ENCODE measurements around the gene RPL39L. TPM values are rescaled to one million over a fixed set of nuclear protein-coding genes. Genes with fewer than 3 reads are reported as not detected.
"Not testable (repeated sequence)": the region's sequence is repeated elsewhere in the genome, so short reads cannot be mapped to it uniquely, and the experiment has no call there.

RPL39L gene
- total RNA-seq, 4 donors from 2014 or later = 5.4 to 8.9 (median 7.4) TPM

DNA sequence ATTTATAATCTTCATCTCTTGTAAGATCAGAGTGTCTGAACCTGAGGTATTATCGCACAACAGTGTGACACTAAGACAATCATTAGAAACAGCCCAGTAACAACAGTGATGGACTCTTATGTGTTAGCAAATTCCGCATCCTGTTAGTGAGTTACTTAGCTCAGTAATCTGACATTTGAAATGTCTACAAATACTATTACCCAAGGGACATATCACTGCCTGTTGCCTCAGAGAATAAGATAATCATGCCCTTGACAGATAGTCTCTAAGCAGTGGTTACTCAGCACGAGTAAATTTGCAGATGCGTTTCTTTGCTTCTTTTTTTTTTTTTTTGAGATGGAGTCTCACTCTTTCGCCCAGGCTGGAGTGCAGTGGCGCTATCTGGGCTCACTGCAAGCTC, 44.6 kb upstream of the RPL39L start:
- WGBS, 2 donors (ENCODE audit: low coverage in 1 of 2) = 73% methylated on average over 6 of the region's 6 CpGs
- no peaks in the 10 kb centered on the region for H3K36me3 ChIP-seq
- H3K9me3 ChIP-seq = no peaks in the 10 kb centered on the region
- ATAC-seq = no peak
- H3K27ac ChIP-seq = no peak overlapping the region
- peaks cover 8 to 33% (median 23%) of the 10 kb centered on the region in 3 donors for H3K4me1 ChIP-seq
- no peak overlapping the region for H3K4me3 ChIP-seq
- TF ChIP-seq, protein P1, sequence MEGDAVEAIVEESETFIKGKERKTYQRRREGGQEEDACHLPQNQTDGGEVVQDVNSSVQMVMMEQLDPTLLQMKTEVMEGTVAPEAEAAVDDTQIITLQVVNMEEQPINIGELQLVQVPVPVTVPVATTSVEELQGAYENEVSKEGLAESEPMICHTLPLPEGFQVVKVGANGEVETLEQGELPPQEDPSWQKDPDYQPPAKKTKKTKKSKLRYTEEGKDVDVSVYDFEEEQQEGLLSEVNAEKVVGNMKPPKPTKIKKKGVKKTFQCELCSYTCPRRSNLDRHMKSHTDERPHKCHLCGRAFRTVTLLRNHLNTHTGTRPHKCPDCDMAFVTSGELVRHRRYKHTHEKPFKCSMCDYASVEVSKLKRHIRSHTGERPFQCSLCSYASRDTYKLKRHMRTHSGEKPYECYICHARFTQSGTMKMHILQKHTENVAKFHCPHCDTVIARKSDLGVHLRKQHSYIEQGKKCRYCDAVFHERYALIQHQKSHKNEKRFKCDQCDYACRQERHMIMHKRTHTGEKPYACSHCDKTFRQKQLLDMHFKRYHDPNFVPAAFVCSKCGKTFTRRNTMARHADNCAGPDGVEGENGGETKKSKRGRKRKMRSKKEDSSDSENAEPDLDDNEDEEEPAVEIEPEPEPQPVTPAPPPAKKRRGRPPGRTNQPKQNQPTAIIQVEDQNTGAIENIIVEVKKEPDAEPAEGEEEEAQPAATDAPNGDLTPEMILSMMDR (IDR thresholded peaks at IDR 0.05) = no peak
- no peak for TF ChIP-seq POLR2A (IDR thresholded peaks at IDR 0.05)
- no peak for TF ChIP-seq POLR2AphosphoS5 (IDR thresholded peaks at IDR 0.05)
- TF ChIP-seq EP300 (IDR thresholded peaks at IDR 0.05) = no peak
- no peaks in the 10 kb centered on the region for H3K27me3 ChIP-seq

DNA sequence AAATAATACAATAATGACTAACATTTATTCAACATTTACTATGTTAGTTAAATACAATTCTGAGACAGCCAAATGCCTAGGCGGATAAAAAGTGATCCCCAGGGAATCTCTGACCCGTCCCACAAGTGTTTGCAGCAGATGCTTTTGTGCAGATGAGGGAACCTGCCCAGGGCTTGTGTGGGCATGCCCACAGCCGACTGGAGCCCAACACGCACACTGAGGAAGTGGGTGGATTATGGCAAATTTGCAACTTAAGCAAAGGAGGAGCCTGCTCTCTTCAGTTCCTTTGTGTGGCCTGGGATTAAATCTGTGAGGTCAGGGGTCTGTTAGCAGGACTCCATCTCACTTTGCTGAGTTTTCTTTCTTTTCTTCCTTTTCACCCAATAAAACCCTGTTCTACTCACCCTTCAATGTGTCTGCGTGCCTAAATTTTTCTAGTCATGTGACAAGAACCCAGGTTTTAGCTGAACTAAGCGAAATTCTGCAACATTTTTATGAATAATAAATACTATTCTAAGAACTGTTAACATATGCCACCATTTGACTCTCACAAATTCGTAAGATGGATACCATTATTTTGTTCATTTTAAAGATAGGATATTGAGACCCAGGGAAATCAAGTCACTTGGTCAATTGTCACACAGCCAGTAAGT, 44.0 kb upstream of the RPL39L start:
- TF ChIP-seq EP300 (IDR thresholded peaks at IDR 0.05) = no peak
- TF ChIP-seq, protein P1 (IDR thresholded peaks at IDR 0.05) = no peak
- no peak for TF ChIP-seq POLR2A (IDR thresholded peaks at IDR 0.05)
- TF ChIP-seq POLR2AphosphoS5 (IDR thresholded peaks at IDR 0.05) = no peak
- 64 to 76% methylated on average over 5 to 7 of the region's 7 CpGs for WGBS, 2 donors (ENCODE audit: low coverage in 1 of 2)
- Histone ChIP-seq H3K9me3 (no peaks in the 10 kb centered on the region), H3K4me3 (no peak overlapping the region), H3K27me3 (no peaks in the 10 kb centered on the region), H3K27ac (no peak overlapping the region), H3K36me3 (no peaks in the 10 kb centered on the region), H3K4me1 (peaks cover 4 to 28% (median 22%) of the 10 kb centered on the region in 3 donors)
- no peak for ATAC-seq

DNA sequence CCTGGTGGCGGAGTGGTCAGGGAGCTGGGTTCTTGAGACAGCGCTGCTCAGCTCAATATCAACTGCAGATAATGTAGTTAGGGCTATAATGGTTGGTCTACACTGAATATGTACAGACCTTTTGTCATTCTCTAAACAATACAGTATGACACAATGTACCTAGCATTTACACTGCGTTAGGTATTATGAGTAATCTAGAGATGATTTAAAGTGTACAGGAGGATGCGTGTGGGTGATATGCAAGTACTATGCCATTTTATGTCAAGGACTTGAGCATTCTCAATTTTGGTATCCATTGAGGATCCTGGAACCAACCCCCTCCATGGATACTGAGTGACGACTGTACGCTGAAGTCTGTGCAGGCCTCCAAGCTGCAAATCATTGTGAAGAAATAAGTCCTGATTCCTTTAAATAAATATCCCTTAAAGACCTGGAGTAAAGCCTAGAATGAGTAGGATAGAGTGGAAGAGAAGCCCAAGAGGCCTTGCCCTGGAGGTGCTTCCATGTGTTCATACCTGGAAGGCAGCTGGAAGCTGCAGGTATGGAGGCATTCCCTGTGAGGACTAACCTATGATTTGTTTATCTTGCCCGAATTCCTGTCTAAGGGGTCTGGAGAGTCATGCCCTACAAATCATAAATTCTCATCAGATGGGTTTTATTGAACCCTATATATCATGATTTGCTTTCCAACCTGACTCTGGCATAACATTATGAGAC, 42.3 kb upstream of the RPL39L start:
- peaks cover 0 to 10% (median 7%) of the 10 kb centered on the region in 3 donors for H3K4me1 ChIP-seq
- no peak overlapping the region for H3K27ac ChIP-seq
- WGBS, 2 donors (ENCODE audit: low coverage in 1 of 2) = 83 to 93% methylated on average over 6 to 7 of the region's 7 CpGs
- no peaks in the 10 kb centered on the region for H3K36me3 ChIP-seq
- no peak for ATAC-seq
- TF ChIP-seq, protein P1 (IDR thresholded peaks at IDR 0.05) = no peak
- TF ChIP-seq POLR2AphosphoS5 (IDR thresholded peaks at IDR 0.05) (no peak), POLR2A (IDR thresholded peaks at IDR 0.05) (no peak), EP300 (IDR thresholded peaks at IDR 0.05) (no peak)
- H3K4me3 ChIP-seq = no peak overlapping the region
- no peaks in the 10 kb centered on the region for H3K9me3 ChIP-seq
- no peaks in the 10 kb centered on the region for H3K27me3 ChIP-seq

DNA sequence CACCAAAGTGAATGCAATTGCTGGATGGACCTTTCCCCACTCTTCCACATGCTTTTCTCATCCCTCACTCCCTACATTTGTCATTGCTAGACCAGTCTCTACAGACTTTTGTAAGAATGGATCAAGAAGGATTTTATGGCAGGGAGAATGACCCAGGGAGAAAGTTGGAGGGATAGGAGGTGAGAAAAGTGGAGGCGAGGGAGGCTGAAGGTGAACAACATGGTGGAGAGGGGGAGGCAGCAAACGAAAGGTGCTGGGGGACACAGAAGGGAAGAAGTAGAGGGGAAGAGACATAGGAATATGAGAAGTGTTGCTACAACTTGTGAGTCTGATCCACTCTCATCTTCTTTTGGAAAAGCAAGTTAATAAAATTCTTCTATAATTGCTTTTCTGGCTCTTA, 33.6 kb upstream of the RPL39L start:
- TF ChIP-seq POLR2A (IDR thresholded peaks at IDR 0.05) (no peak), POLR2AphosphoS5 (IDR thresholded peaks at IDR 0.05) (no peak), EP300 (IDR thresholded peaks at IDR 0.05) (no peak)
- TF ChIP-seq, protein P1 (IDR thresholded peaks at IDR 0.05) = no peak
- Histone ChIP-seq H3K27me3 (no peaks in the 10 kb centered on the region), H3K4me1 (peaks cover 0 to 16% (median 0%) of the 10 kb centered on the region in 3 donors), H3K36me3 (no peaks in the 10 kb centered on the region), H3K27ac (peak overlapping the region in 1 of 4 donors; percentile 73), H3K4me3 (no peak overlapping the region), H3K9me3 (no peaks in the 10 kb centered on the region)
- WGBS, 2 donors (ENCODE audit: low coverage in 1 of 2) = 80 to 88% methylated on average over 2 of the region's 2 CpGs
- no peak for ATAC-seq

DNA sequence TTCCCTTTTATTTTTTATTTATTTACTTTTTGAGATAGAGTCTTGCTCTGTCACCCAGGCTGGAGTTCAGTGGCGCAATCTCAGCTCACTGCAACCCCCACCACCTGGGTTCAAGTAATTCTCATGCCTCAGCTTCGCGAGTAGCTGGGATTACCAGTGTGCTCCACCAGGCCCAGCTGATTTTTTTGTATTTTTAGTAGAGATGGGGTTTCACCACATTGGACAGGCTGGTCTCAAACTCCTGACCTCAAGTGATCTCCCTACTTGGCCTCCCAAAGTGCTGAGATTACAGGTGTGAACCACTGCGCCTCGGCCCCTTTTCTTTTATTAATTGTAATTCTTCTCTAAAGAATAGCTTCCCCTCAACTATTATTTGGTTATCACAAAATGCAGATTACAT, 31.6 kb upstream of the RPL39L start:
- 89 to 94% methylated on average over 5 of the region's 5 CpGs for WGBS, 2 donors (ENCODE audit: low coverage in 1 of 2)
- not testable (repeated sequence) for H3K4me3 ChIP-seq, H3K27ac ChIP-seq, ATAC-seq, H3K36me3 ChIP-seq, H3K27me3 ChIP-seq, H3K9me3 ChIP-seq
- H3K4me1 ChIP-seq = peaks cover 0 to 25% (median 0%) of the 10 kb centered on the region in 3 donors
